GM21529 (cell line): Measurements from ENCODE around the gene CNEP1R1.

Experiments
- ATAC-seq: cut with Tn5 transposase; IDR thresholded peaks from one replicate; pipeline ENCODE4 v1.9.1; 2021; ENCODE audit not compliant: unreplicated experiment

Gene CNEP1R1

GRCh38 chr16:50015631-50016030 is 9.4 kb upstream of the CNEP1R1 start:
- ATAC-seq: no peak

DNA sequence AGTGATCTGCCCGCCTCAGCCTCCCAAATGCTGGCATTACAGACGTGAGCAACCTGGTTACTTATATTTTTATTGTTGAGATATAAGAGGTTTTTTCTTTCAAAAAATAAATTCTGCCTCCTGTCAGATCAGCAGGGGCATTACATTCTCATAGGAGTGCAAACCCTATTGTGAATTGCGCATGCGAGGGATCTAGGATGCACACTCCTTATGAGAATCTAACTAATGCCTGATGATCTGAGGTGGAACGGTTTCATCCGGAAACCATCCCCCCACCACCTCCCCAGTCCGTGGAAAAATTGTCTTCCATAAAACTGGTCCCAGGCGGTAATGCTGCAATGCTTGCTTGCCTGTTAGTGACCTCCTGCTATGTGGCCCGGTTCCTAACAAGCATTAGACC is 7.5 kb upstream of the CNEP1R1 start:
- ATAC-seq: no peak

DNA sequence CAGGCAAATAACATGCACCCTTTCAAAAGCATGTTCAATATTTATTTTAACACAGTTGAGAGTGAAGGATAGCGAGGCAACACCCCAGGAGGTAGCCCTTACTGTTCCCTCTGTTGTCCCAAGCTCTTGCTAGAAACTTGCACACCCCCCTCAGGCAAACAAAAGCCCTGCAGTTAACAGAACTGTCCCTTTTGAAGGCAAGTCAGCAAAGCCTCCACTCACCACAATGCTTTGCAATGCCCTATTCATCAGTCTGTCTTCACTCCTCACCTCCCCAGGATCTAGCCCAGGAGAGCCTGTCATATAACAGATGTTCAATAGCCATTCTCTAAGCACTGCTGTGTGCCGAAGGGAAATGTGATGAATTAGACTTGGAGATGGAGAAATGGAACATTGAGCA is 3.5 kb upstream of the CNEP1R1 start:
- no peak for ATAC-seq

DNA sequence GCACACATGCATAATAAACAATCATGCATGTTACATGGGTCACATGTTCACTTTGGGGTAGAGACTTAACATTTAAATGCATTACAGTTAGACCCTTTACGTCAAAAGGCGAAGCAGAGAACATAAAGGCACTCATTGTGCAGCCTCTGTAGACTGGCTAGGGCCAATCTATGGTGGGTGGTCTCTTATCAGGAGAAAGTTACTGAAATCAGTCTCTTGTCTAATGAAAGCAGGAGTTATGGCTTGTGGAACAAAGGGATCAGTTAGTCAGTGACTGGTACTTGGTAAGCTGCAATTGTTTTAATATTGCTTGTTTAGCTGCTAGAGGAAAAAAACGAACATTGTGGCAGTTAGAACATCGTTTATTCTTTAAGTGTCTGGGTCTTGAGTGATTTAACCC is 1.4 kb upstream of the CNEP1R1 start:
- ATAC-seq: no peak

DNA sequence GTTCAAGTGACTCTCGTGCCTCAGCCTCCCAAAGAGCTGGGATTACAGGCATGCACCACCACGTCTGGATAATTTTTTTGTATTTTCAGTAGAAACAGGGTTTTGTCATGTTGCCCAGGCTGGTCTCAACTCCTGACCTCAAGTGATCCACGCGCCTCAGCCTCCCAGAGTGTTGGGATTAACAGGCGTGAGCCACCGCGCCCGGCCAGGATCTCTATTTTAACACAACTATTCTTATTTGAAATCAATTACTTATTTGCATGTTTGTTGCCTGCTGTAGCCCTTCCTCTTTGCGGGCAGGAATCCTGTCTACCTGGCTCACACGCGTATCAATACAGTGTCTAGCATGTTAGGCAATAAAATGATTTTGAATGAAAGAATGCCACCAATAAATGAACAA is 818 bp upstream of the CNEP1R1 start:
- ATAC-seq: no peak

DNA sequence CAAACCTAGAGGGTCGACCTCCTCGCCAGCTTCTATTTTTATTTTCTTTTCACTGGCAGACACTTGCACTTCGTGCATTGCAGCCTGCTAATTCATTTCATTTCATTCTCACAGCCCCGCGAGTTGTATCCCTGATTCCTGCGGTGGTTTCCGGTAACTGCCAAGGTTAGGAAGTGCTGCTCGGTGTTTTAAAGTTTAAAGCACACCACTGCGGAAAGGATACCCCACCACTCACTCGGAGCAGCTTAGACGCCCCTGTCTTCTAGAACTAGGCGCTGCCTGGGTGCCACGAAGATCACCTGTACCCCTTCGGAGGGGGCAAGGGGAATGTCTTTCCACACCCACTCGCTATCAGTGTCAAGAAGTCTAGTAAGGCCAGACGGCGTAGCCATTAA is 509 bp downstream of the CNEP1R1 start:
- ATAC-seq: peak; percentile 13

- ATAC-seq: no peak
These were observed 2.8 kb downstream of the CNEP1R1 start for GRCh38 chr16:50027829-50028228.

DNA sequence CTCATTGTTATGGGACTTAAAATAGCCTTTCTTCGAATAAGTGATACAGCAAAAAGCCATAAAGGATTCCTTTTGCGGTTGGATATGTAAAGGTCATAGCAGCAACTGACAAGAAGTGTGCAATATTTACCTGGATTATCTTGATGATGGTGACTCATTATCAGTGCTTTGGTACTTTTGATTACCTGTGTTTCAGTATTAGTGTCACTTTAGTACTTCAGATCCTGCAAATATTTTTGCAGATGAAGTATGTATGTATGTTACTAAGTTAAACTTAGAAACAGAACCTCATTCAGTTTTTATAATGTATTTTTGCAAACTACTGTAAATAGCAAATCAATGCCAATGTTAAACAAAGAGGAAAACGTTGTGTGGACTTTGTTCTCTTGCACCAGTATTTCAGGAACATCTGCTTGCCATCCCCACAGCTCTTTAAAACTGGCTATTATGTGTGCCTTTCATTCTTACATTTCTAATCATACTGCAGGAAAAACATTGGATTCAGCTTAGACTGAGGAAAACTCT is 10.5 kb downstream of the CNEP1R1 start:
- no peak for ATAC-seq

DNA sequence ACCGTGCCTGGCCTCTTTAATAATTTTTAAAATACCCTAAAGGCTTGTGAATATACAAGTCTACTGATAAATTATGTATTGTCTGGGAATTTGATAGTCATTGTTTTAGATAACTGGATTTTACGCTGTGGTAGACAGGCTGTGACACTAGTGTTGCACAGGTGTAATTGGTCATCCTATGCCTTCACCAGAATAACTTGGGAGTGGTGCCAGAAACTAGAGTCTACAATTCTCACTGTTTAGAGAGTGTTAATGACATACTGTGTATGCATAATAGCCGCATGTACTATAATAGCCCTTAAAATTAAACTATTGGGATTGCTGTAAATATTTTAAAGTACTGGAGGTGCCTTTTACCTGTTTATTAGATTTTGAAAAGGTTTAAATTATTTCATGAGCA is 11.4 kb downstream of the CNEP1R1 start:
- no peak for ATAC-seq

GRCh38 chr16:50037662-50038220 is 12.7 kb downstream of the CNEP1R1 start:
- ATAC-seq: no peak

DNA sequence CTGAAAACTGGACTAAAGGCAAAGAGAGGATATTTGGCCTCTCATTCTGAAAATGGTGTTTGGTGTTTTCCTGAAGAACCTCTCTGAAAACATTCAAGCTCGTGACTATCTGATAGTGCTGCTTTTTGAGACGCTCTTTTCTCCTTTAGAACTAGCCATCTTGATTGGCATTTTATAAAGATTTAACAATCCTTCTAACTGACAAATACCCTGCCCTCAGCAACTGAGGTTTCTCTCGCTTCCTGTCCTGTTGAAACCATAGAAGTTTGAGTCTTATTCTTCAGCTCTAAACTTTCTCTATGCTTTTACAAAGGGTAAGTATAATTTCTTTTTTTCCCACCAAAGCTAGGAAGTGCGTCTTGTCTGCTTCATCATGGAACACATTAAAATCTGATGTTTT is 13.3 kb downstream of the CNEP1R1 start:
- no peak for ATAC-seq

GRCh38 chr16:50038756-50039529 is 13.9 kb downstream of the CNEP1R1 start:
- no peak for ATAC-seq

- no peak for ATAC-seq
These were observed 15.0 kb downstream of the CNEP1R1 start for GRCh38 chr16:50040018-50040417.

DNA sequence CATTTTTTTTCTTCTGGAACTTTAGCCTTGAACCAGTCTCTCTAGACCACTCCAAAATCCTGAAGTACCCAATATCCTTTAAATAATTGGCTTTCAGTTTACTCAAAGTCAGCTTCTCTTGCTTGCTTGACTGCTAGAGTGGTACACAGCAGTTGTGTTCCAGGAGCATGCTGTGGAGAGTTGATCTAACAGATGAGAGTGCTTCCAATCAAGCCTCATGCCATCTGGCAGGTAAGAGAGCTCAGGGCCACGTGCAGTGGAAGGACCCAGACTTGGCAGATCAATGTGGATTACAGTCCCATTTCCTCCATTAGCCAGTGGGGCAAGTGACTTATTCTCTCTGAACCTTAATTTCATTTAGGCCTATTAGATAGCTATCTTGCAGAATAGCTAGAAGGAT is 15.7 kb downstream of the CNEP1R1 start:
- ATAC-seq: no peak

DNA sequence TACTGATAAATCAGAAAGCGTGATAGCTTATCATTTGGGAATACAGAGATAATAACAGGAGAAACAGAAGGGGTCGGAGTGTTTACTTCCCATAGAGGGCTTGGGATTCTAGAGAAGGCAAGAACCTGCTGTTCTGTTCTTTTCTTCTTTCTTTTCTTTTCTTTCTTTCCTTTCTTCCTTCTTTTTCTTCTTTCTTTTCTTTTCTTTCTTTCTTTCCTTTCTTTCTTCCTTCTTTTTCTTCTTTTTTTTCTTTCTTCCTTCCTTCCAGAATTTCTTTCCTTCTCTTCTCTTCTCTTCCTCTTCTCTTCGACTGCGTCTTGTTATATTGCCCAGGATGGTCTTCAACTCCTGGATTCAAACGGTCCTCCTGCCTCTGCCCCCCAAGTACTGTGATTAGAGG is 18.3 kb downstream of the CNEP1R1 start:
- ATAC-seq: no peak

GRCh38 chr16:50045412-50045811 is 20.4 kb downstream of the CNEP1R1 start:
- no peak for ATAC-seq

DNA sequence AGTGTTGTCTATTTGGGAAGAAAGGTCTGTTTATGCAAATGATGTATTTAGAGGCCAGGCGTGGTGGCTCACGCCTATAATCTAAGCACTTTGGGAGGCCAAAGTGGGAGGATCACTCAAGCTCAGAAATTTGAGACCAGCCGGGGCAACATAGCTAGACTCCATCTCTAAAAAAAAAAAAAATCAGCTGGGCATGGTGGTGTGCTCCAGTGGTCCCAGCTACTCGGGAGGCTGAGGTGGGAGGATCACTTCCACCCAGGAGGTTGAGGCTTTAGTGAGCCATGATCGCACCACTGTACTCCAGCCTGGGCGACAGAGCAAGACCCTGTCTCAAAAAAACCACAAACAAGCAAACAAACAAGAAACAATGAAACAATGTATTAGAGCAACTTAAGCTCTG is 21.8 kb downstream of the CNEP1R1 start:
- ATAC-seq: no peak

DNA sequence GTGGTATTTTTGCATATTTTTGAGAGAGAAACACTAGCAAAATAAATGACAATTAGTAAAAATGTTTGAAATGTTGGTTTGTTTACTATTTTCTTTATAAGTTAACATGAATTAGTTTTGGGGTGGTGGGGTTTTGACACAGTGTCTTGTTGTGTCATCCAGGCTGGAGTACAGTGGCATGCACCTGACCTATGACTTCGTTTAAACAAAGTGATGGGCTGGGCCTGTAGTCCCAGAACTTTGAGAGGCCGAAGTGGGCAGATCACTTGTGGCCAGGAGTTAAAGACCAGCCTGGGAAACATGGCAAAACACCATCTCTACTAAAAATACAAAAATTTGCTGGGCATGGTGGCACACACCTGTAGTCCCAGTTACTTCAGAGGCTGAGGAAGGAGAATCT is 22.8 kb downstream of the CNEP1R1 start:
- no peak for ATAC-seq

DNA sequence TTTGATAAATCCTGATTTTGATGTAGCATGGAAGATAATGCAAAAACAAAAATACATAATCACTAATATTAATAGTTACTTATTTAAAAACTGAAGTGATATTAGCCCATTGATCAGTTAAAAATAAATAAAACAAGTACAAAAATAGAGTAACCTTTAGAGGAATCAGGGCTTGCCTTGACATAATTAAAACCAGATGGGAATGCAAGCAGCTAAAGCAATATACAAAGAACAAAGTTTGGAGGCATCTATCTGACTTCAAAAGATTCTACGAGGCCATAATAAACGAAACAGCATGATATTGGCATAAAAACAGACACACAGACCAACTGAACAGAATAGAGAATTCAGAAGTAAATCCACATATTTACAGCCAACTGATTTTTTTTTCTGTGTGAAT is 25.8 kb downstream of the CNEP1R1 start:
- no peak for ATAC-seq

DNA sequence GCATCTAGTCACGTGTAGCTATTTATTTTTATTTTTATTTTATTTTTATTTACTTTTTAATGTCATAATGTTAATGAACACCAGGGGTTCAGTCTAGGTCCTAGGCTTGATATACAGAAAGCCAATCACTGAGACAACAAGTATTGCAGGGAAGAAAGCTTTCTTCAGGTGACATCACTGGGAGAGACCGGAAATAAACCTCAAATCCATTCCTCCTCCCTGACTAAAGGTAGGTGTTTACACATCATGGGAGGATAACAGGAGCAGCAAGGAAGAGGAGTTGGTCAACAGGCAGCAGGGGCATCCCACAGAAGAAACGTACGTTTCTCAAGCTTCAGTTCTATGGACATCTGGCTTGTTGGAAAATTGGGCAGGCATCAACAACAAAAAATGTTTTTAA is 31.2 kb downstream of the CNEP1R1 start:
- no peak for ATAC-seq

- ATAC-seq: no peak
These were observed 33.2 kb downstream of the CNEP1R1 start for GRCh38 chr16:50058091-50058771.

GRCh38 chr16:50059111-50059510 is 34.1 kb downstream of the CNEP1R1 start:
- ATAC-seq: no peak
